Muscle layer of colon (tissue), 2 donors: ENCODE results near the gene PRKG1.
"Not testable (repeated sequence)": the region's sequence is repeated elsewhere in the genome, so short reads cannot be mapped to it uniquely, and the experiment has no call there.

Experiments
- H3K27ac ChIP-seq: one replicate; pipeline ENCODE4 v1.7.0; 2013; ENCODE audit warnings: low read depth, mild to moderate bottlenecking, low read length, moderate library complexity
- H3K27me3 ChIP-seq, 2 donors: one replicate each; pipeline ENCODE4 v1.7.0; 2013; ENCODE audit warnings: low read length in 2 of 2, mild to moderate bottlenecking in 2 of 2; ENCODE audit not compliant: insufficient read depth in 2 of 2, control insufficient read depth in 1 of 2
- H3K36me3 ChIP-seq: one replicate; pipeline ENCODE4 v1.7.0; 2013; ENCODE audit warnings: mild to moderate bottlenecking, low read length; ENCODE audit not compliant: insufficient read depth
- H3K4me1 ChIP-seq: one replicate; pipeline ENCODE4 v1.7.0; 2013; ENCODE audit warnings: mild to moderate bottlenecking, low read length; ENCODE audit not compliant: insufficient read depth
- H3K4me3 ChIP-seq, 2 donors: one replicate each; pipeline ENCODE4 v1.7.0; 2013; ENCODE audit warnings: low read length in 2 of 2, low read depth in 1 of 2, mild to moderate bottlenecking in 1 of 2, moderate library complexity in 1 of 2
- H3K9ac ChIP-seq: one replicate; pipeline ENCODE4 v1.7.0; 2013; ENCODE audit warnings: low read length
- H3K9me3 ChIP-seq: one replicate; pipeline ENCODE4 v1.7.0; 2013; ENCODE audit warnings: mild to moderate bottlenecking, low read length
- donor health status: abdominal sarcoma.
- donor health status: Adenocarcinoma of cecum.

PRKG1 gene

DNA sequence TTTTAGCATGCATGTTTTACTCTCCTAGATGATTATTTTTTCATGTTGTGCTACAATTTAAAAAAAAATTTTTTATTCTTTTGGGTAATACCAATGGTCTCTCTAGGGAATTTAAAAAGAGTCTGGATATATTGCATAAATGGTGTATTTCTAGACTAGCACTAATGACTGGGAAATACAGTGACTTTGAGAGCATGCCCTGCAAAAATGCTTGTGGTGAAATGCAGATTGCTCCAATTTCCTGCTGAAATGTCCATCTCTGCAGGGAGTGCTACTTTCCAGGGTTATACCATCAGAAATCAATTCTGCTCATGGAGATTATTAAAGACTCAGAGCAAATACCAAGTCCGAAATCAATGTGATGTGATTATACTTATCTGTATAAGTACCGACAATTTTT, 186.1 kb downstream of the PRKG1 start:
- Histone ChIP-seq H3K4me1 (peaks cover 5% of the 10 kb centered on the region), H3K36me3 (no peaks in the 10 kb centered on the region), H3K9ac (no peak overlapping the region), H3K27ac (no peak overlapping the region), H3K9me3 (no peaks in the 10 kb centered on the region), H3K27me3 (no peaks in the 10 kb centered on the region), H3K4me3 (no peak overlapping the region)

DNA sequence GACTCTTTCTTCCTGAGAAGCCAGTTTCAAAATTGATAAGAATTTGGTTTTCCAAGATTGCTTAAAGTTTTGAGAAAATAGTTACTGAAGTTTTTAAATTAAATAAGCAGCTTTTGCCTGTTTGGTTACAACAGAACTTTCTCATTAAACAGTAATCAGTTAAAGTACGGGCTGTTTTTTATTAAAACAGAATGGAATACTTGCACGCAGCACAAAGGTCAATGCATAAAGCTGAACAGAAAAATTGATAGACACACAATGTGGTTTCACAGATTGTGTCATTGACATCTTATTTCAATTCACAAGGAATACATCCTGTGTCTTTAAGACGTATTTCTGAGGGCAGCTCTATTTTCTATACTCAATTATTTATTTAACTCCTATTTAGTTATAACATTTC, 192.2 kb downstream of the PRKG1 start:
- Histone ChIP-seq H3K4me1 (no peaks in the 10 kb centered on the region), H3K36me3 (no peaks in the 10 kb centered on the region), H3K27ac (no peak overlapping the region), H3K4me3 (no peak overlapping the region), H3K27me3 (no peaks in the 10 kb centered on the region), H3K9ac (no peak overlapping the region), H3K9me3 (no peaks in the 10 kb centered on the region)

- not testable (repeated sequence) for H3K9ac ChIP-seq, H3K9me3 ChIP-seq
Measured at GRCh38 chr10:51267980-51268570, 193.8 kb downstream of the PRKG1 start.

GRCh38 chr10:51269821-51270220, 195.5 kb downstream of the PRKG1 start:
- no peak overlapping the region for H3K27ac ChIP-seq
- no peak overlapping the region for H3K9ac ChIP-seq
- H3K36me3 ChIP-seq, result no peaks in the 10 kb centered on the region
- H3K9me3 ChIP-seq, result no peaks in the 10 kb centered on the region
- no peak overlapping the region for H3K4me3 ChIP-seq
- no peaks in the 10 kb centered on the region for H3K27me3 ChIP-seq
- peaks cover 16% of the 10 kb centered on the region for H3K4me1 ChIP-seq

More at GRCh38 chr10:51267980-51268570, 193.8 kb downstream of the PRKG1 start:
- not testable (repeated sequence) for H3K36me3 ChIP-seq, H3K27ac ChIP-seq, H3K27me3 ChIP-seq, H3K4me3 ChIP-seq, H3K4me1 ChIP-seq

DNA sequence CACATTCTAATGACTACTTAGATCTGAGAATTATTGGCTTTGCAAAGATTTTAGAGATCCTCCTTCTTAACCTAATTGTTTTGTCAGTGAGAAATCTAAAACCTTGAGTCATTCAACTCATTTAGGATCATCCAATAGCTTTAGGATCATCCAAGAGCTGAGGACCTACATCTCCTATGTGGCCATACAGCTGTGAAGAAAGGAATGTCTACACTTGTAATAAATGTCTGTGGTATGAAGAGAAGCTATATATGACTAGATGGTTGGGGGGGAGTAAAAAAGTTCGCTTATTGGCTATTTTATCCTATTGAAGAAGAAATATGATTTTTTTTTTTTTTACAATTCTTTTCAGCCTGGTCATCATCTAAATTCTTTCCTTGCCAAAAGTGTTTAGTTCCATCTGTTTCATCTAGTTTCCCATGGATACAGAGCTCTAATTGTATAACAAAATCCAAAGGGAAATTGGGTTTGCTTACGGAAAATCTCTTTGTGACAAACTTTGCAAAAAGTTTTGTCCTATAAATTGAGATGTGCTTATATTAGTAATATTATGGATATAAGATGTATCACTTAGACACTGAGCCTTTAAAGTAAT, 196.7 kb downstream of the PRKG1 start:
- Histone ChIP-seq H3K9me3 (no peaks in the 10 kb centered on the region), H3K27me3 (no peaks in the 10 kb centered on the region), H3K4me1 (peaks cover 16% of the 10 kb centered on the region), H3K9ac (no peak overlapping the region), H3K36me3 (no peaks in the 10 kb centered on the region), H3K27ac (no peak overlapping the region), H3K4me3 (no peak overlapping the region)

DNA sequence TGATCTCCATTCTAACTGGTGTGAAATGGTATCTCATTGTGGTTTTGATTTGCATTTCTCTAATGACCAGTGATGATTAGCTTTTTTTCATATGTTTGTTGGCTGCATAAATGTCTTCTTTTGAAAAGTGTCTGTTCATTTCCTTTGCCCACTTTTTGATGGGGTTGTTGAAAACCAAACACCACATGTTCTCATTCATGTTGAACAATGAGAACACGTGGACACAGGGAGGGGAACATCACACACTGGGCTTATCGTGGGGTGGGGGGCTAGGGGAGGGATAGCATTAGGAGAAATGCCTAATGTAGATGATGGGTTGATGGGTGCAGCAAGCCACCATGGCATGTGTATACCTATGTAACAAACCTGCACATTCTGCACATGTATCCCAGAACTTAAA, 197.8 kb downstream of the PRKG1 start:
- not testable (repeated sequence) for H3K36me3 ChIP-seq, H3K9me3 ChIP-seq, H3K27ac ChIP-seq, H3K9ac ChIP-seq, H3K4me3 ChIP-seq, H3K27me3 ChIP-seq
- H3K4me1 ChIP-seq, result peaks cover 16% of the 10 kb centered on the region

DNA sequence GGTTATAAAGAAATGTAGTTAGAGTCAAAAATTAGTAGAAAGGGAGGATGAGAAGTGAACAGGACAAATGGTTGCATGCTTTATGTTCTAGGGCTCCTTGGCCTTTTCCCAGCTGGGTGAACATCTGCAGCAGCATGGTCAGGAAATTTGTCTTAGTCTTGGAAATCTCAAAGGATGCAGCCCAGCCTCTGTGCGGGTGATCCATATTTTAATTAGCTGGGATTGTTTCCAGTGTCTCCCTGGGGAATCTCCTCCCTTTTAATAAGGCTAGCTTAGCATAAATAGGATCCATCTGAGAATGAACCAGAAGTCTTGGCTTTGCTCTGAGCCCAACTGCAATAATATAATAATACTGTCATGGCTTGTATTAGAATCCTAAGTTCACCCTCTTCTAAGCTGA, 198.3 kb downstream of the PRKG1 start:
- Histone ChIP-seq H3K9me3 (no peaks in the 10 kb centered on the region), H3K27ac (no peak overlapping the region), H3K36me3 (no peaks in the 10 kb centered on the region), H3K4me3 (no peak overlapping the region), H3K4me1 (peaks cover 16% of the 10 kb centered on the region), H3K27me3 (no peaks in the 10 kb centered on the region), H3K9ac (no peak overlapping the region)

DNA sequence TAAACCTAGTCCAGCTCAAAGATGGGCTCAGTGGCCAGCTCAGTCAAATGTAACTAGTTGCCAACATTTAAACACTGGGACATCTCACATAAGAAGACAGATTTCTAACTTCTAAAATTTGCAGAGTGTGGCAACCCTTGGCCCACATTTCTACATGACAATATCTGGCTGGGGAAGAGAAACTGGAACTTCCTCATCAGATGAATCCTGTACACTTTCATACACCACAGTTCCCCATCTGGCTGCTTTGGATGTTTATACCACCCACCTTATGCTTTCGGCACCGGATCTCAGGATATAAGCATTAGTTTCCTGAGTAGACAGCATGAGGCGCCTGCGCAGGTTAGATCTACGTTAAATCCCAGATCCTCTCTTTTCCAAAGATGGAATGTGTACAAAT, 199.3 kb downstream of the PRKG1 start:
- Histone ChIP-seq H3K4me3 (no peak overlapping the region), H3K27me3 (no peaks in the 10 kb centered on the region), H3K9me3 (no peaks in the 10 kb centered on the region), H3K4me1 (peaks cover 16% of the 10 kb centered on the region), H3K36me3 (no peaks in the 10 kb centered on the region), H3K9ac (no peak overlapping the region), H3K27ac (no peak overlapping the region)

- not testable (repeated sequence) for H3K27me3 ChIP-seq, H3K9ac ChIP-seq, H3K27ac ChIP-seq, H3K4me3 ChIP-seq, H3K9me3 ChIP-seq, H3K36me3 ChIP-seq
- H3K4me1 ChIP-seq, result peaks cover 16% of the 10 kb centered on the region
Measured at GRCh38 chr10:51276097-51276496, 201.8 kb downstream of the PRKG1 start.

DNA sequence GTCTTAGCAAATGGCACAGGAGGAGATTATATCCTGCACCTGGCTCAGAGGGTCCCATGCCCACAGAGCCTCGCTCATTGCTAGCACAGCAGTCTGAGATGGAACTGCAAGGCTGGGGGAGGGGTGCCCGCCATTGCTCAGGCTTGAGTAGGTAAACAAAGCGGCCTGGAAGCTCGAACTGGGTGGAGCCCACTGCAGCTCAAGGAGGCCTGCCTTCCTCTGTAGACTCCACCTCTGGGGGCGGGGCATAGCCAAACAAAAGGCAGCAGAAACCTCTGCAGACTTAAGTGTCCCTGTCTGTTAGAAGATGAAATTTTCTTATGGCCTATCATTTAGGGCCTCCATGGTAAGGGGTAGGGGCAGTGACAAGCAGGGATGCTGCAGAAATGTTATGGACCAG, 207.1 kb downstream of the PRKG1 start:
- not testable (repeated sequence) for H3K27ac ChIP-seq, H3K9me3 ChIP-seq, H3K4me1 ChIP-seq, H3K36me3 ChIP-seq, H3K4me3 ChIP-seq, H3K27me3 ChIP-seq, H3K9ac ChIP-seq

- Histone ChIP-seq H3K9me3 (no peaks in the 10 kb centered on the region), H3K36me3 (no peaks in the 10 kb centered on the region), H3K4me3 (no peak overlapping the region), H3K27me3 (no peaks in the 10 kb centered on the region), H3K27ac (no peak overlapping the region), H3K4me1 (no peaks in the 10 kb centered on the region), H3K9ac (no peak overlapping the region)
Measured at GRCh38 chr10:51285601-51286000, 211.3 kb downstream of the PRKG1 start.

- Histone ChIP-seq H3K36me3 (no peaks in the 10 kb centered on the region), H3K4me1 (peaks cover 5% of the 10 kb centered on the region), H3K9me3 (no peaks in the 10 kb centered on the region), H3K27ac (no peak overlapping the region), H3K27me3 (no peaks in the 10 kb centered on the region), H3K9ac (no peak overlapping the region), H3K4me3 (no peak overlapping the region)
Measured at GRCh38 chr10:51288511-51288910, 214.2 kb downstream of the PRKG1 start.
